Right hindlimb (tissue), 1 donor: ENCODE measurements around the gene FUCA2.
"Not testable (repeated sequence)": the region's sequence is repeated elsewhere in the genome, so short reads cannot be mapped to it uniquely, and the experiment has no call there.

Experiments
- DNase-seq: peaks from one replicate; pipeline ENCODE4 v3.0.0-alpha.2; 2018

Gene FUCA2

DNA sequence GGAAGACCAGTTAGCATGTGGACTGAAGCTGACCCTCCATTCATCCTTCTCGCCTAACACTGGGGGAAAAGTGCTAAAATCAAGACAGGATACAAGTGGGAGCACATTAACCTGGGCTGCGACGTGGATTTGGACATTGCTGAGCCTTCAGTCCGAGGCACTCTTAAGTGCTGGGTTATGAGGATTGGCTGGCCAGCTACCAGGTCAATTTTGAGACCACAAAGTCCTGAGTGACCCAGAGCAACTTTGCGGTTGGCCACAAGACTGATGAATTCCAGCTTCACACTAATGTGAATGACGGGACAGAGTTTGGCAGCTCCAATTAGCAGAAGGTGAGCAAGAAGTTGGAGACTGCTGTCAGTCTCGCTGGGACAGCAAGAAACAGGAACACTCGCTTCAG is 20.7 kb downstream of the FUCA2 start:
- DNase-seq = no peak

DNA sequence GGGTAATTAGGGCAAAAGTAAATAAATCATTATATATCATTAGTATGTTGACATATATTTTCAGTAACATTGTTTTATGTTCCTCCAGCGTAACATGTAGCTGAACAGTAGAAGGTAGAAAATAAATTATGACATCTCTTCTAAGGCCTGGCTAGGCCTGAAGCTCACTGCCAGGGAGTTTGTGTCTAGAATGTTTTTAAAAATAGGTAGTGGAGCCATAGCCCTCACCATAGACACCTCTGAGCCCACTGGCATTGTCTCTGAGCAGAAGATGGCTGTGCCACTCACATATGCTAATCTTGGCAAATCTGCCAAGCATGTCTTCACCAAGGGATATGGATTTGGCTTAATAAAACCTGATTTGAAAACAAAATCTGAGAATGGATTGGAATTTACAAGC is 21.3 kb downstream of the FUCA2 start:
- no peak for DNase-seq

DNA sequence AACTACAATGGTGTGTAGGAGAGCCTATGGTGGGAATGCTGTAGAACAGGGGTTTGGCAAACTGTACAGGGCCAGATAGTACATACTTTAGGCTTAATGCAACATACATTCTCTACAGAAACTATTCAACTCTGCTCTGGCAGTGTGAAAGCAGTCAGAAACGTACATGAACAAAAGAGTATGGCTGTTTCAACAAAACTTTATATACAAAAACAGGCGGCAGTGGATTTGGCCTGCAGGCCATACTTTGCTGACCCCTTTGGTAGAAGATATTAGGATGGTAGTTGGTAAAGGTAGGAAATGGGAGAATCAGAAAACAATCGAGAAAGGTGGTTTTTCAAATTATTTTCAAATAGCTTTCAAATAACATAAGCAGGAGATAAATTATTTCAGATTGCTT is 24.8 kb downstream of the FUCA2 start:
- DNase-seq = no peak

DNA sequence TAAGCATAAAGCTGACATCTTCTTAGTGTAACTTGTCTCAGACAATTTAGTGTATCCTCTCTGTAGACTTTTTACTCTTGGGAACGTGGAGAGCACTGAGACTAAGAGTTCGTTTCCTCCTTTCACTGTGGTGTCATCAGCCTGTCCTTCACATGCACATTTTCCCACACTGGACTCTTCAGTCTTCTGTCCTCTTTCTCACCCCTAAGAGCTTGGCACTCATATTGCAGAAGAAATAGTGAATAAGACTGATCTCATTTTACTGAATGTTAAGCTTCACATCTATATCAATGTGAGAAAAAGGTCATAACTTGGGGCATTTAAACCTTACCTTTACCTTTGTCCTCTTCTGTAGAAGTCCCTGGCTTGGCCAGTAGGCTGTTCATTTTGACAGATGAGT is 25.6 kb downstream of the FUCA2 start:
- DNase-seq = no peak

DNA sequence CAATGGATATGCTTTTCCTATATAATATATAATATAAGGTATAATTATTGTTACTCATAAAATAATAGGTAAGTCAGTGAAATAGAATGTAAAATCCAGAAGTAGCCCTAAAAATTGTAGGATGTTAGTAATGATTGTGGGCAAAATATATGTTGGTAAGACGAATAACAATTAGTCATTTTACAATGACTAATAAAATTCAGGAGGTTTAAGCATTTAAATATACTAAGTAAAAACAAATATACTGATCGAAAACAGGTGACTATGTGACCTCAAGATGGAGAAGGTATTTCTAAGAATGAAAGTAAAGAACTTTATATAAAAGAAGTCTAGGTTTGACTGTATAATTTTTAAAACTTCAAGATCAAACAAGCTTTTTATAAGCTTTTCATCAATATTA is 28.9 kb downstream of the FUCA2 start:
- DNase-seq = no peak

DNA sequence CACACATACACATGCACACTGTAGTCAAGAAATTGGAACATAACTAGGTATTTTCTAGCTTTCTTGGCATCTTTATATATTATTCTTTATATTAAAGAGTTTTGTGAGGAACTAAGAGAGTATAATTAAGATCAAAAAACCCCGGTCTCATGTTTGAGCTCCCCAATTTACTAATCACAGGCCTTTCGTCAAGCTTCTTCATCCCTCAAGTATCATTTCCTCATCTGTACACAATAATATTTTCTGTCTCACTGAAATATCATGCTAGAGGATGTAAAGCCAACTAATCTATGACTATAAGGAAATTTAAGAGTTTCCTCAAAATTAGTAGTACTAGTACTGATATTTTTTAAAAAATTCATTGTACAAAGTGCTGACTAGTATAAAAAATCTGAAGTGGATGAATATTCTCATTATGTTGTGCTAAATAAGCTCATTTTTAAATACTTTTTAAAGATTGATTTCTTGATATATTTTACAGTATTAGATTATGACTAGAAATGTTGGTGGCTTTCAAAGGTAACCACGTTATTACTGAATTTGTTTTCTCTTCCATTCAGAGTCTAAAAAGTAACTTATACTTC is 32.9 kb downstream of the FUCA2 start:
- no peak for DNase-seq

DNA sequence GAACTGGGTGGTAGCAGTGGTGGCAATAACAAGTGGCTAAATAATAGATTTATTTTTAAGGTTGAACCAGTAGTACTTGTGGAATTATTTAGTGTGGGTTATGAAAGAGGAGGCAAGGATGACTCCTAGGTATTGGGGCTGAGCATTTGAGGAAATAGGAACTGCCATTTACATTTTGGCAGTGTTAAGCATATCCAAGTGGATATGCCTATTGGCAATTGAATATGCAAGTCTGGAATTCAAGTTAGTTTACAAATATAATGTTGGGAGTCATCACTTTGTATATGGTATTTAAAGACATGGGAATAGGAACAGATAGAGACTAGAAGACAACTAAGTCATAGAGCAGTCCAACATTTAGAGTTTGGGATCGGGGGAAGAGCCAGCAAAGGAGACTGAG is 35.0 kb downstream of the FUCA2 start:
- no peak for DNase-seq

DNA sequence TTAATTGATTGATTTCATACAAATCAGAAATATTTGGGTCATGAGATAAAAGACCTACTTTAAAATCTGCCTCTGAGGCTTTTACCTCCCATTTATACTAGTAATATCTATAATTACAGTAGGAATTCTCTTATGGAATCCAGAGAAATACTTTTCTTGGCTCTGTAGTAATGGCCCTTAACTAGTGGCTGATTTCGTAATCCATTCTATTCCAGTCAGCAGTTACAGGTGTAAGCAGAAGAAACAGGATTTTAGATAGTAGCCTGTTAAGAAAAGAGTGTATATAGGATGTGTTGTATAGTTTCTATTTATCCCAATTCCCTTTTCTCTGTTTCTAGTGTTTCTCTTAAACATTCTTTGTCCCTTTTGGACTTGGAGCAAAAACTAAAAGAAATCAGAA is 39.7 kb downstream of the FUCA2 start:
- DNase-seq = no peak

DNA sequence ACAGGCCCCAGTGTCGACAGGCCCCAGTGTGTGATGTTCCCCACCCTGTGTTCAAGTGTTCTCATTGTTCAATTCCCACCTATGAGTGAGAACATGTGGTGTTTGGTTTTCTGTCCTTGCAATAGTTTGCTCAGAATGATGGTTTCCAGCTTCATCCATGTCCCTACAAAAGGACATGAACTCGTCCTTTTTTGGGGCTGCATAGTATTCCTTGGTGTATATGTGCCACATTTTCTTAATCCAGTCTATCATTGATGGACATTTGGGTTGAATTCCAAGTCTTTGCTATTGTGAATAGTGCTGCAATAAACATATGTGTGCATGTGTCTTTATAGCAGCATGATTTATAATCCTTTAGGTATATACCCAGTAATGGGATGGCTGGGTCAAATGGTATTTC is 42.7 kb downstream of the FUCA2 start:
- DNase-seq = not testable (repeated sequence)

DNA sequence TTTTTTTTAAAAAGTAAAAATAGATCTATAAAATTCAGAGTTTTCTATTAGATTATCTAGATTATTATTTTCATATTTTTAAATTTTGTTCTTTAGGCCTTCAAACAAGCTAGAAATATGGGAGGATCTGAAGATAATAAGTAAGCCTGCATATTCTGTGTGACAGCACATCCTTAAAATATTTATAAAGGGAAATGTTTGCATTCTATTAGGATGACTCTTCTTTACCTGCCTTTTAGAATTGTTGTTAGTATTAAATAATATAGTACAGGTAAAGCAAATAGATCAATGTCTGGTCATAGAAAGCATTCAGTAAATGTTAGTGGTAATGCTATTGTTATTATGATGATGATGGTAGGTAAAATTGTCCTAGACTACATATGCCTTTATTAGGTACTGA is 43.5 kb downstream of the FUCA2 start:
- no peak for DNase-seq

DNA sequence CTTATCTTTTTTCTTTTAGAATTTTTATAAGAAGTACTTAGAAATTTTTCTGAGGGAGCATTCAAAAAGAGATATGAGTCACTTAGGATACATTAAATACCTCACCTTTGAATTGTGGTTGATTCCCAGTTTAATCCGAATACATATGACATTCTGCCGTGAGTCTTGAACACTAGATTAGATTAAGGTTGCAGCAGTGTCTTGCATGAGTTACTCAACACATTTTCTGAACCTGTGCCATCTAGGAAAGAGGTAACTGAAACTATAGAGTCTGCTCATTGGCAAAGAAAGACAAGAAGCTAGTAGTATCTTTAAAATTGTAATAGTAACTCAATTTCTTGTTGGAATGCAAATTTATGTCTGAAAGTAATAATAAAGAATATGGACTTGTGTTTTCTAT is 46.0 kb downstream of the FUCA2 start:
- DNase-seq = no peak

DNA sequence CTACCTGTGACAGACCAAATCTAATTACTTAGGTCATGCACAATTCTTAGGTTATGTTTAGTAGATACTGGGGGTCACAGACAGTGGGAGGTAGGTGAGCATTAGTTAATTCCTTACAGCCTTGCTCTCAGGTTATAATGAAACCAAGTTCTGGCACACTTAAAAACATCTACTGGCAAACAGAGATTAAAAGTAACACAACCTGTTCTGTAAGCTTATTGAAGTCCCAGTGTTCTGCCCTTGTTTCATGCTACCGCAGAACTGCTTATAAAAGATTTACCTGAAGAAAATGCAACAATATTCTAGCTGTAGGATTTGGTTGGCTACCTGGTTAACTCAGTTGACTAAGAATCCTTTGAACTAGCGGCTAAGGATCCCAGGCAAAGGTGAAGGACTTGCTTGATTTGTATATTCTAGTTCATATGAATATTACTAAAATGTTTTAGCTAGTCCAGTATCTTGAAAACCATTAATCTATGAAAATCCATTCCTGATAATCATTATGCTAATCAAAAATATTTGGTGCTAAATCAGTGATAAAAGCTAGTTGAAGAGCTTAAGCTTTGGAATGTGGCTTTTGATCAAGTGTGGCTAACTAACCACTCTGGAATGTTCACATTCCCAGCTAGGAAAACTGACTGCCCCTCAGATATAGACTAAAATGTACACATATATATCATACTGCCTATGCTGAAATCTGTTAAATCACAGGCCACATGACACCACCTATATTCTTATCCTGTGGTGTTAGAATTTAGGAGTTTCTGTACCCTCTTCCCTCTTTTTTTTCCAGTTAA is 53.8 kb downstream of the FUCA2 start:
- DNase-seq = no peak

DNA sequence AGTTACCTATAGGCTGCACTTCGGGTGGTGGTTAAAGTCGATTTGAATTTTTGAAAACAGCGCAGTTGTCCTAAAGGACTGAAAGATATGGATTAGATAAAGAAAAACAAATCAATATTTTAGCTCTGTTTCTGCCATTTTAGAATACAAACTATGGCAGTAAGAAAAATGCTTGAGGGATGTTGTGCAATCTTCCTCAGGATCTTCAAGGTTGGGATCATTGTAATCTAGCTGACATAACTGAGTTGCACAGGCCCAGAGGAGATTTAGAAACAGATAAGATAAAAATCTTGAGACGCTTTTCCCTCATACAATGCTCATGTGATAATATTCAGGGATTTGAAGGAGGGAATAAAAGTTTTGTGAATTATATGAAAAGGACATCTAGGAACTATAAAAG is 60.0 kb downstream of the FUCA2 start:
- DNase-seq = no peak

DNA sequence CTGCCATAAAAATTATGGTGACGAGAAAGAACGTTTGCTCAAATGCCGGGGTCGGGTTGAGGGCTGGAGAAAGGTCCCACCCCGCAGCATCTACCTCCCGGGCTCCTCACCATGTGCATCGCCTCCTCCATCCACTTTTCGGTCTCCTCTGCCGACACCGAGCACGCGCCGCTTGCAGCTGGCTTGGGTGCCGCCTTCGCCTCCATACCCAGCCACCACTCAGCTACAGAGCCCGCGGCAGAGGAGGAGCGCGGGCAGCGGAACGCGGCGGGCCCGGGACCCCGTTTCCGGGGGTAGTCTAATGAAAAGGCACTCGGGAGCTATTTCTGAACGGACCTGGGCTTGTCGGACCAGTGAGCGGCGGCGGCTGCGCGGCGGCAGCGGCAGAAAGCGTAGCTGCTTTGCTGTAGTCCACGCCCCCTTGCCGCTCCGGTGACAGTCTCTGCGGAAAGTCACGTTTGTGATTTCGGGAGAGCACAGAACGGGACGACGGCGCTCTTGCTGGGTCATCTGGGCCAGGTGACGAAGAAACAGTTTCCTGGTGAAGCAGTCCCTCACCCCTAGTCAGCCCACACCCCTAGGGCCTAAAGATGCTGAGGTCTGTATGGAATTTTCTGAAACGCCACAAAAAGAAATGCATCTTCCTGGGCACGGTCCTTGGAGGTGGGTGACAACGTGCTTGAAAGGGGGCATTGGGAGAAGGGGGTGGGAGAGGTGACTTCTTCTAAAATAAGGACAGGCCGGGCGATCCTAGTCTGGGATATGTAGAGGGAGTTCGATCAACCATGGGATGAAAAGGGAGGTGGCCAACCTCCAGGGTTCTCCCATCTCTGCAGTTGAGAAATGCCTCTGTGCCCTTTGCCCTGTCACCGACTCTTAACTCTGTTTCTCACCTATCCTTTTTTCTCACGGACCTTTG is 60.8 kb downstream of the FUCA2 start, which contains the start of the genes ADAT2 and PEX3:
ADAT2 (minus strand) TSS at position 243 of the 919 bp plus-strand sequence; CDS start at position 206, 37 bp downstream.
PEX3 (plus strand) TSS at position 353 of the 919 bp plus-strand sequence; CDS start at position 591, 238 bp downstream.
- peak; percentile 94 for DNase-seq

DNA sequence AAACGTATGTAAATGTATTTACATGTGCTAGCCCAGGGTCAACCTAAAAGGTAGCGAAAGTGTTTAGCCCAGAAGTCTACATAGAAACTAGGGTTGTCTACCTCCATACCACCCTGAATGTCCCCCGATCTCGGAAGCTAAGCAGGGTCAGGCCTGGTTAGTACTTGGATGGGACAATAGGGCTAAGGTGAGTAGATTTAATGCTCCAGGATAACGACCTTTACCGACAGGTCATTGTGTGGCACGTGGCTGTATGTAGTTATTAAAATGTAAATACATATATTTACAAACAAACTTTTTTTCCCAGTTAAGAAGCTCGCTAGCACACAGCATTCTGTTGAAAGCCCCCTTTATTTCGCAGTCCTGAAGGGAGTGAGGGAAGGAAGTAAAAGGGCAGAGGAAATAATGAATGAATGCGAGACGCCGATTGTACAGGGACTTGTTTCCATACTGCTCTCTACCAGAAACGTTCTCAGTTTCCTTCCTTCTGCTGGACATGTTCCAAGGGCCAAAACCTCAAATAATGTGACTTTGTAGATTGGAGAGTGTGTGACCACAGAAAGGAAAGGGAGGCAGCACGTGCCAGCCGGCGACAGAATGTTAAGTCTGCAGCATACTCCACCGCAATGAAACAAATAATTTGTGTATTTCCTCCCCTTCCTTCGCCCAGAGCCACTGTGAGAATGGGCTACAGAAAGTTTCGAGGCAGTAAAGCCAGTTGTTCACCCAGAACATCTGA is 61.6 kb downstream of the FUCA2 start:
- DNase-seq = no peak

DNA sequence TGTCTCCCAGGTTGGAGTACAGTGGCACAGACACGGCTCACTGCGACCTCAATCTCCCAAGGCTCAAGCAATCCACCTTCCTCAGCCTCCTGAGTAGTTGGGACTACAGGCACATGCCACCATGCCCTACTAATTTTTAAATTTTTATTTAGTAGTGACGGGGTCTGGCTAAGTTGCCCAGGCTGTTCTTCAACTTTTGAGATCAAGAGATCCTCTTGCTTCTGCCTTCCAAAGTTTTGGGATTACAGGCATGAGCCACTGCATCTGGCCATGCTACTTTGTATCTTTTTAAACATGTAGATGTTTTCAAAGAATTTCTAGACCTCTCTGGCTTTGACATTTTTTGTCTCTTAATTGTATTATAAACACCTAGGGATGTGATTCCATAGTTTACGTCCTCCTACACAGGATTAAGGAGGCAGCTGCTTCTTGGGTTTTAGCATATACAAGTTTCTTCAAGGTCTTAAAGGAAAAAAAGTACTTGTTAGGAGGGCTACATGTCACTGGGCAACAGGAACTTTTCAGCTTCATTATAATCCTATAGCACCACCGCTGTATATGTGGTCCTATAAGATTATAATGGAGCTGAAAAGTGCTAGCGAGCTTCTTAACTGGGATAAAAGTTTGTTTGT is 62.3 kb downstream of the FUCA2 start:
- DNase-seq = no peak

DNA sequence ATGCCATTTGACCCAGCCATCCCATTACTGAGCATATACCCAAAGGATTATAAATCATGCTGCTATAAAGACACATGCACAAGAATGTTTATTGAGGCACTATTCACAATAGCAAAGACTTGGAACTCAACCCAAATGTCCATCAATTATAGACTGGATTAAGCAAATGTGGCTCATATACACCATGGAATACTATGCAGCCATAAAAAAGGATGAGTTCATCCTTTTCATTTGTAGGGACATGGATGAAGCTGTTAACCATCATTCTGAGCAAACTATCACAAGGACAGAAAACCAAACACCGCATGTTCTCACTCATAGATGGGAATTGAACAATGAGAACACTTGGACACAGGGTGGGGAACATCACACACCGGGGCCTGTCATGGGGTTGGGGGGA is 63.7 kb downstream of the FUCA2 start:
- not testable (repeated sequence) for DNase-seq
